Left hindlimb (tissue), 1 donor: ENCODE results near the gene XPNPEP2.

Experiments
- DNase-seq: peaks from one replicate; pipeline ENCODE4 v3.0.0-alpha.2; 2018

Gene XPNPEP2

GRCh38 chrX:129802863-129803262 lies 64.1 kb downstream of the XPNPEP2 start:
- DNase-seq = no peak

GRCh38 chrX:129804806-129805205 lies 66.0 kb downstream of the XPNPEP2 start:
- DNase-seq = no peak

GRCh38 chrX:129808158-129808828 lies 69.5 kb downstream of the XPNPEP2 start:
- no peak for DNase-seq

- DNase-seq = no peak
Measured at GRCh38 chrX:129808829-129809796, 70.3 kb downstream of the XPNPEP2 start.

GRCh38 chrX:129813662-129814368 lies 75.0 kb downstream of the XPNPEP2 start:
- no peak for DNase-seq

- no peak for DNase-seq
Measured at GRCh38 chrX:129818123-129818522, 79.3 kb downstream of the XPNPEP2 start.
